HL-60 (cell line): Measurements from ENCODE around the gene NUB1.

Experiments used
- GABPA ChIP-seq: IDR thresholded peaks from 2 replicates; pipeline ENCODE4 v1.6.1; 2012; ENCODE audit warnings: low read depth
- POLR2AphosphoS5 ChIP-seq: IDR thresholded peaks from 2 replicates; pipeline ENCODE4 v1.6.1; 2012; ENCODE audit warnings: low read depth

- TF ChIP-seq GABPA (no peak), POLR2AphosphoS5 (no peak)
These were observed 78.5 kb downstream of the NUB1 start for GRCh38 chr7:151420144-151420543.
